Fibroblast of pulmonary artery (primary cell): Measurements from ENCODE around the gene SLC7A9.
"Not testable (repeated sequence)": the region's sequence is repeated elsewhere in the genome, so short reads cannot be mapped to it uniquely, and the experiment has no call there.

Source experiments
- DNase-seq: peaks from one replicate; pipeline ENCODE4 v3.0.0-alpha.2; 2010; ENCODE audit warnings: low read depth
- H3K4me3 ChIP-seq: replicated peaks from 2 replicates; pipeline ENCODE4 v1.5.1; 2011; ENCODE audit warnings: low read depth, mild to moderate bottlenecking, control low read depth, low read length, moderate library complexity
- TF ChIP-seq, protein P1 (sequence below): IDR thresholded peaks from 2 replicates; pipeline ENCODE4 v1.5.1; 2011; ENCODE audit warnings: mild to moderate bottlenecking, control low read depth, low read length, inconsistent platforms; ENCODE audit errors: missing control alignments

SLC7A9 gene

DNA sequence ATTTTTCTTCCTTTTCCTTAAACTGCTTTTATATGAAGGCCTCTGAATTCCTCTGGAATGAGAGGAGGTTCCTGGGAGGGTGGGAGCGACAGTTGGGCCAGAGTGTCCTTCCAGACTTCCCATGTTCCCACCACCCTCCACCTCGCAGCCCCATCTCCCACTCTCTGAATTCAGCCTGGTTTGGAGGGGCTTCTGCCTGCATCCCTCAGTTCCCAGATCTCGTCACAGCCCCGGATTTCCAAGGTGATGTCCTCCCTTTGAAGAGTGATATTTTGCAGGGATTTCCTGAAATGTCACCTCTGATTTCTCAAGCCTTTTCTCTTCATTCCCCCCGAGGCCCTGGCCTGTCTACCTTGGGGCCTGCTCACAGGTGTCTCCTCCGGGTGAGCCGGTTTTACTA lies 16.7 kb upstream of the SLC7A9 start:
- TF ChIP-seq, protein P1, sequence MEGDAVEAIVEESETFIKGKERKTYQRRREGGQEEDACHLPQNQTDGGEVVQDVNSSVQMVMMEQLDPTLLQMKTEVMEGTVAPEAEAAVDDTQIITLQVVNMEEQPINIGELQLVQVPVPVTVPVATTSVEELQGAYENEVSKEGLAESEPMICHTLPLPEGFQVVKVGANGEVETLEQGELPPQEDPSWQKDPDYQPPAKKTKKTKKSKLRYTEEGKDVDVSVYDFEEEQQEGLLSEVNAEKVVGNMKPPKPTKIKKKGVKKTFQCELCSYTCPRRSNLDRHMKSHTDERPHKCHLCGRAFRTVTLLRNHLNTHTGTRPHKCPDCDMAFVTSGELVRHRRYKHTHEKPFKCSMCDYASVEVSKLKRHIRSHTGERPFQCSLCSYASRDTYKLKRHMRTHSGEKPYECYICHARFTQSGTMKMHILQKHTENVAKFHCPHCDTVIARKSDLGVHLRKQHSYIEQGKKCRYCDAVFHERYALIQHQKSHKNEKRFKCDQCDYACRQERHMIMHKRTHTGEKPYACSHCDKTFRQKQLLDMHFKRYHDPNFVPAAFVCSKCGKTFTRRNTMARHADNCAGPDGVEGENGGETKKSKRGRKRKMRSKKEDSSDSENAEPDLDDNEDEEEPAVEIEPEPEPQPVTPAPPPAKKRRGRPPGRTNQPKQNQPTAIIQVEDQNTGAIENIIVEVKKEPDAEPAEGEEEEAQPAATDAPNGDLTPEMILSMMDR = no peak
- H3K4me3 ChIP-seq = no peak overlapping the region
- no peak for DNase-seq

DNA sequence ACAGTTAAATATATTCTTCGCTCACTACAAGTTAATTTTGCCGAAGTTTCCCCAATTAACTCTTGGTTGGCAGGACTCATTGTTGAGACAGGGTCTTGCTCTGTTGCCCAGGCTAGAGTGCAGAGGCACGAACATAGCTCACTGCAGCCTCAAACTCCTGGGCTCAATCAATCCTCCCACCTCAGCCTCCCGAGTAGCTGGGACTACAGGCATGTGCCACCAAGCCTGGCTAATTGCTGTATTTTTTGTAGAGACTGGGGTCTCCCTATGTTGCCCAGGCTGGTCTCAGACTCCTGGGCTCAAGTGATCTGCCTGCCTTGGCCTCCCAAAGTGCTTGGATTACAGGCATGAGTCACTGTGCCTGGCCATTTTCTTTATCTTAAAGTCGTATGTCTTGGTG lies 15.7 kb upstream of the SLC7A9 start:
- not testable (repeated sequence) for DNase-seq, H3K4me3 ChIP-seq

DNA sequence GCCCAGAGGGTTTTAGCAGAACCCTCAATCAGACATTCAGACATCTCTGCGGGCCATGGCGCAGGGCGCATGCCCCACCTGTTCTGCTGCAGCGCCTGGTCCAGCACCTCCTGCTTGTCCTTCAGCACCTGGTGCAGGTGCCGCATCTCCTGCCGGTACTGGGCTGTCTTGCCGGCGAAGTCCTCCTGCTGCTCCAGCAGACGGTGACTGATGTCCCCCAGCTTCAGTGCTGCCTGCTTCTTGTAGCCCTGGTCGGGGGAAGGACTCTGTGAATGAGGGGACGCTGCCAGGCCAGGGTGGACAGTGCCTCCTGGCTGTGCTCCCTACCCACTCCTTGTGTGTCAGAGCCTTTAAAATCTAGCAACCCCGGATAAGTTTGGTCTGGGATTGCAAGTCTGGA lies 12.2 kb upstream of the SLC7A9 start:
- no peak overlapping the region for H3K4me3 ChIP-seq
- DNase-seq = no peak
- TF ChIP-seq, protein P1 = no peak

DNA sequence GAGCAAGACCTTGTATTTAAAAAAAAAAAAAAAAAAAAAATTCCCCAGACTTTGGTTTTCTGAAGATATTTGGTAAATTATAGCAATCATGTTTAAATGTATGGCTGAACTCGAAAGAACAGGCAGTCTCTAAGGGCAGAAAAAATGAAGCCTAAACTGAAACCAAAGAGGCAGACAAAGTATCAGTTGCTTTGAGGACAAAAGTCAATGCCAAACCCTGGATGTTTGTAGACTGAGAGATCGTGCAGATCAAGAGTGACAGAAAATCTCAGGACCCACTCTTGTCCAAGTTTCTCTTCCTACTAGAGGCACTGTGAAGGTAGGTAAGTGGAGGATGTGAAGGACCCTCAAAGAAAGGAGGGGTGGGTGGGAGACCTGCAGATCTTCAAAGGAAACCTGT lies 11.1 kb upstream of the SLC7A9 start:
- no peak overlapping the region for H3K4me3 ChIP-seq
- DNase-seq = no peak
- TF ChIP-seq, protein P1 = no peak

DNA sequence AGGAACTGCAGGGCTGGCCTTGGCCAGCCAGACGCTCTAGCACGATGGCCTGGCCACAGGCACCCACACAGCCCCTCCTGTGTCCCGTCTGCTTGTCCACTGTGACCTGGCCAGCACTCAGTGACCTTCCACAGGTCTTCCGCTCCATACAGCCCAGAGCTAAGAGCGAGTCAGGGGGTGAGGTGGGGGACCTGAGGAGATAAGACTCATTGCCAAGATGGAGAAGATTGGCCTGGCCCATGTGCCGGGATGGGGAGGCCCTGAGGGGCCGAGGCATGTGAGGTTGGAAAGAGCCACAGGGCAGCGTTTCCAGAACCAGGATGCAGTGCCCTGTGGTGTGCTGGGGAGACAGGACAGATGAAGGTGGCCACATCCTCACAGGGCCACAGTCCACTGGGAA lies 10.2 kb upstream of the SLC7A9 start:
- no peak overlapping the region for H3K4me3 ChIP-seq
- TF ChIP-seq, protein P1 = no peak
- DNase-seq = no peak

DNA sequence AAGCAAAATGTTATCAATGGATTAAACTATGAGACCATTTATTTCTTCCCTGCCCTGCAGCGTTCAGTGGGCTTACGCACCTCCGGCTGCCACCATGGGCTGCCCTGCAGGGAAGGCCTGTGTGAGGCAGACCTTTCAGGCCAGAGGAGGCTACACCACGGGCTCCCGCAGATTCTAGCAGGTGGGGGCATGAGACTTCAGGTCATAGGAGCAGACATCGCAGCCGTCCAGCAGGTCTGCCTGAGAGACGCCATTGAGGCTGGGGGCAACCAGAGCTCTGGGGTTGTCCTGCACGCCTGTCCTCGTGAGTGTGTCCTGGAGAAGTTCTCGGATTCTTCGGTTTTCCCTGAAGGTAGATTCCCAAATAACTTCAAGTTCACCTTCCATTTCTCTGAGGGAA lies 9.4 kb upstream of the SLC7A9 start:
- DNase-seq = no peak
- H3K4me3 ChIP-seq = no peak overlapping the region
- TF ChIP-seq, protein P1 = no peak

DNA sequence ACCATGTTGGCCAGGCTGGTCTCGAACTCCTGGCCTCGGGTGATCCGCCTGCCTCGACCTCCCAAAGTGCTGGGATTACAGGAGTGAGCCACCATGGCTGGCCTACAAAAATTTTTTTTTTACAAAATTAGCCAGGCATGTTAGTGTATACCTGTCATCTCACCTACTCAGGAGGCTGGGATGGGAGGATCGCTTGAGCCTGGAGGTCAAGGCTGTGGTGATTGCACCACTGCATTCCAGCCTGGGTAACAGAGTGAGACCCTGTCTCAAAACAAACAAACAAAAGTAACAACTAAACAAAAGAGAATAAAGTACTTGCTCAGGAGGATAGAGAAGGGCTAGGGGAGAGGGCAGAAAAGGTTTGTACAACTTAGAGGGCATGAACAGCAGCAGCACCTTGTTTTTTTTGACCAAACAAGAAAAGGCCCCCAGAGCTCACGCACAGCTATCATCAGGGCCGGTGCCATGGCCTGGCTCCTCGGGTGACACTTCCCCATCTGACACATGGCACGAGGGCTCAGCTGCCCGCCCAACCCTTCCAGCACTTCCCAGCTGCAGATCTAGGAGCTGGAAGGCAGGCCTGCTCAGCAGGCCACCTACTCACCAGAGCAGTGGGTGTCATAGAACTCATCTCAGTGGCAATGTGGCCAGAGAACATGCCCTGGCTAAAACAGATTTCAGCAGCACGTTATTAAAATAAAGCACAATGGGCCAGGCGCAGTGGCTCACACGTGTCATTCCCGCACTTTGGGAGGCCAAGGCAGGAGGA lies 8.6 kb upstream of the SLC7A9 start:
- H3K4me3 ChIP-seq = no peak overlapping the region
- no peak for DNase-seq
- TF ChIP-seq, protein P1 = no peak
